ENCODE data around the gene MAD2L1. TPM values are rescaled to one million over a fixed set of nuclear protein-coding genes. Genes with fewer than 3 reads are reported as not detected.
"Not testable (repeated sequence)": the region's sequence is repeated elsewhere in the genome, so short reads cannot be mapped to it uniquely, and the experiment has no call there.

MAD2L1 gene
- total RNA-seq: 10 to 100 TPM; 39.6 to 53.8 (median 51.9) TPM

DNA sequence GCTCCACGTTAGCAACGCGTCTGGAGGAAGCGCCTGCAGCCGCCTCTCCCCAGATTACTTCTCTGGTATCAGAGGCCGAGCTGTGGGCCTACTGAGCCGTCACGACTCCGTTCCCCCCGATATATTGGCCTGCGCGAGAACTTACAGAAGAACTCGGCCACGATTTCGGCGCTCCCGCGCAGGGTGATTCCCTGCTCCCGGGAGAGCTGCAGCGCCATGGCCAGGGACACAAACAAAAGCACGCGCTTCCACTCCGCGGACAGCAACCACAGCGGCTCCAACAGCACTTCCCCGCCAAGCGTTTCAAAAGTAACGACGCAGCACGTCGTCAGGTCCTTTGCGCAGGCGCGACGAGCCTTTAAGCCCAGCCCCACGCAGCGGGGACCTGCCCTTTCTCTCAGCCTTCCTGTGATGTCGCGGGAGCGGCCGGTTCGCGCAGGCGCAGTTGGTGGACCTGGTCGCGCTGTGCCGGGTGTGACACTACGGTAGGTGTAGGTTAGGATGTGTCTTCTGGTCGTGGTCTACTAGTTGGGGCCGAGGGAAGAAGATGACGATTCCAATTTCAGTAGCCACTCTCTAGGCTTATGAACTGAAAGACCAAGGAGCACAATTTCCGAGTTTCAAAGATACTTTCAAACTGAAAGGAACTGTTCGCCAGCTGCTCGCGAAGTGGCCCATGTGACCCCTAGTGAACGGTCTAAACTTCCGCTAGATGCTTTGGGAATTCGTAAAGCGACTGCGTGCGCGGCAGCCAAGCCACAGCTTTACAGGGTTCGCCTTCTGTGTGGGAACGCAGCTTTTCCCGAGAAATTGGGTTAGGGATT, at the start of gene MAD2L1:
Gene MAD2L1 (minus strand): TSS at position 332 of the 824 bp plus-strand sequence. CDS start 114 bp downstream, at position 218.
- Mint-ChIP-seq H3K4me1 (ENCODE audit: low read depth) (peaks cover 56% of the 10 kb centered on the region), H3K4me3 (peak within 1 kb of the TSS; percentile 96), H3K27me3 (ENCODE audit: low read depth) (no peaks in the 10 kb centered on the region), H3K36me3 (ENCODE audit: insufficient read depth) (peaks cover 5% of the 10 kb centered on the region), H3K9me3 (no peaks in the 10 kb centered on the region)
- ATAC-seq (peak; percentile 96), DNase-seq (peak; percentile 98)

DNA sequence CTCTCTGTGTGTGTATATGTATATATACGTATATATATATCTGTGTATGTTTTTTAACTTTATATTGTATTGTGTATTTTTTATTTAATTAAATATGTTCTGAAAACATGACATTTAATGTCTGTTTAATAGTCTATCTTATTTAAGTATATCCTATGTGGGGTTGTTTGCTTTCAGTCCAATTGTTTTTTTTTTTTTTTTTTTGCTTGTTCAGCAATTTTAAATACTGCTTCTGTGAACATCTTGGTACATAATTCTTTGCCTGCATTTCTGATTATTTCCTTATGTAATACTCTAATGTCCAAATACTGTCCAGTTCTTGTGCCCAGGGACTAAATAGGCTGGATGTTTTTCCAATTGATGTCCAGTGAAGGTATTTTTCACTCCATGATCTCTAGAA, 45.1 kb upstream of the MAD2L1 start:
- Mint-ChIP-seq H3K27me3 (ENCODE audit: low read depth) (peaks cover 4% of the 10 kb centered on the region), H3K4me1 (ENCODE audit: low read depth) (no peaks in the 10 kb centered on the region), H3K4me3 (no peak overlapping the region), H3K9me3 (peaks cover 2% of the 10 kb centered on the region), H3K36me3 (ENCODE audit: insufficient read depth) (peaks cover 1% of the 10 kb centered on the region)
- ATAC-seq (no peak), DNase-seq (no peak)

DNA sequence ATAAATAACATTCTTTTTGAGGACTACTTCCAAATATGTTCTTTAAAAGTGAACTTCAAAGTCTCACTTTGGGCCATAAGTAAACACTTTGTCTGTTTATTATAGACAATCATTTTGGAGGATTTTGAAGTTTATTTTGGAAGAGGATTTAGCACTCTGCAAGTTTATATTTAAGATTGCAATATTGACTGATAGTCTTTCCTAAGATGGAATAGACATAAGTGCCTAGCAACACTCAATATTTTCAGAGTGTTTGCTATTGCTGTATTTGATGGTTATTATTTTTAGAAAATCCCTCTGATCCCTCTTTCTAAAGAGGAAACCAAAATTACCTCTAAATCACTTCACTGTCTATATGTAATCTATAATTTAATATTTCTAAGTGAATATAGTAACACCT, 42.8 kb upstream of the MAD2L1 start:
- Mint-ChIP-seq H3K9me3 (no peaks in the 10 kb centered on the region), H3K4me1 (ENCODE audit: low read depth) (no peaks in the 10 kb centered on the region)

DNA sequence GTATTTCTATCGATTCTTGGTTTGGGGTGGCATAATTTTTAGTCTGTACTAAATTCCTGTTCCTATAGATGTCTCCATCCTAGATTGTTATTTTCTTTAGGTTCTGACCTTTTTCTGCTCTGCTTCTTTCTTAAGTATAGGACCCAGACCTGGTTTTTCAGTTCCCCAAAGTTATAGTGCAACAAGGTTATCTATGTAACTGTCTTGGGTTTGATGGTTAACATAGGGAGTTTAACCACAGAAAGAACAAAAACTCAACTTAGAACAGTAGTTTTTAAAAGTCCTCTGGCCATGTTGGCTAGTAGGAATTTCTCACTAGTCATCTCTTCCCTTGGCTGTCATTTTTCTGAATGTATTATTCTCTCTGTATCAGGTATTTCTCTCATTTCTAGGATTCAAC, 38.8 kb upstream of the MAD2L1 start:
- peaks cover 3% of the 10 kb centered on the region for H3K27me3 Mint-ChIP-seq (ENCODE audit: low read depth)
- H3K9me3 Mint-ChIP-seq: no peaks in the 10 kb centered on the region
- DNase-seq (no peak), ATAC-seq (no peak)
- no peaks in the 10 kb centered on the region for H3K4me1 Mint-ChIP-seq (ENCODE audit: low read depth)
- no peak overlapping the region for H3K4me3 Mint-ChIP-seq
- no peaks in the 10 kb centered on the region for H3K36me3 Mint-ChIP-seq (ENCODE audit: insufficient read depth)

More for the DNA sequence above, 42.8 kb upstream of the MAD2L1 start:
- no peaks in the 10 kb centered on the region for H3K36me3 Mint-ChIP-seq (ENCODE audit: insufficient read depth)
- ATAC-seq: no peak
- no peak overlapping the region for H3K4me3 Mint-ChIP-seq
- DNase-seq: no peak
- H3K27me3 Mint-ChIP-seq (ENCODE audit: low read depth): peaks cover 4% of the 10 kb centered on the region

DNA sequence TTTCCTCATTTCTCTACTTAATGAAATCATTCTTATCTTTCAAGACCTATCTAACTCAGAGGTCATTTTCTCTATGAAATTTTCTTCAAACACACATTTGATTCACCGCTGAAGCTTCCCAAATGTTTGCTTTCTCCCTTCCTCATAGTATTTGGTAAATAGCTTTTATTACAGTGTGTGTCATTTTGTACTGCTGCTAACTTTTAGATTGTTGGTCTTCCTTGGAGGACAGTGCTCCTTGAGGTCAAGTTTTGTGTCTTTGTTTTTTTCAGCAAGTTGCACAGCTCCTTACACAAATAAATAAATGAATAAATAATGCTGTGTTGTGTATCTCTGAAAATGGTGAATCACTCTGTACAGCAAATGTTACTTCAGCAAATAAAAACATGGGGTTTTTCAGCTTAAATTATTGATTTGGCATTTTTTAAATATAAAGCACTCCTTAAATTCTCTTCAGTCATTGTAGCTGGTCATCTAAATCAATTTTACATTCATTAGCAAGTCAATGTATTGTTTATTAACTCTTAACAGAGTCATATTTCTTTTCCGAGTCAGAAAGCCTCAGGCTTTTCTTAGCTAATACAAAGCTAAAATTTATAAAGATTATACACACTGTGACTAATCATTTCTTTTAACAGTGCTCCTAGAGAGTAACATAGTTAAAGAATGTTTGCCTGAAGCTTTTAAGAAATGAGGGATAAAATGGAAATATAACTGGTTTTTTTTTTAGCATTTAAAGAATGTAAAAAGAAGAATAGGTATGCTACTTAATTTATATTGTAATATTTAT, 30.1 kb upstream of the MAD2L1 start:
- H3K4me3 Mint-ChIP-seq: no peak overlapping the region
- H3K27me3 Mint-ChIP-seq (ENCODE audit: low read depth): peaks cover 9% of the 10 kb centered on the region
- H3K4me1 Mint-ChIP-seq (ENCODE audit: low read depth): no peaks in the 10 kb centered on the region
- ATAC-seq: no peak
- DNase-seq: no peak
- H3K36me3 Mint-ChIP-seq (ENCODE audit: insufficient read depth): no peaks in the 10 kb centered on the region
- H3K9me3 Mint-ChIP-seq: no peaks in the 10 kb centered on the region

DNA sequence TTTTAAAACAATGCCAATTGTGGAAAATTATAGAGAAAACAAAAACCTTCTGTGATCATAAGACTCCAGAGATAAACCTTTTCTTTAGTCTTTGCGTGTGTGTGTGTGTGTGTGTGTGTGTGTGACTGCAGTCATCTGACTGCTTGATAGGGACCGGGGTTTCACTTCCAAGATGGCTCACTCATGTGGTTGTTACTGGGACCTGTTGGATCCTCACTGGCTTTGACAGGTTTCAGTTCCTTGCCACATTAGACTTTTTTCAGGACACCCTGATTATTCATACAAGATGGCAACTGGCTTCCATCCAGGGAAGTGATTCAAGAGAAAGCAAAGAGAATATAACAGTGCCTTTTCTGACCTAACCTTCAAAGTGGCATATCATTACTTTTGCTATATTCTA, 21.9 kb upstream of the MAD2L1 start:
- ATAC-seq (no peak), DNase-seq (no peak)
- Mint-ChIP-seq H3K27me3 (ENCODE audit: low read depth) (no peaks in the 10 kb centered on the region), H3K4me1 (ENCODE audit: low read depth) (no peaks in the 10 kb centered on the region), H3K4me3 (no peak overlapping the region), H3K36me3 (ENCODE audit: insufficient read depth) (no peaks in the 10 kb centered on the region), H3K9me3 (peaks cover 15% of the 10 kb centered on the region)

DNA sequence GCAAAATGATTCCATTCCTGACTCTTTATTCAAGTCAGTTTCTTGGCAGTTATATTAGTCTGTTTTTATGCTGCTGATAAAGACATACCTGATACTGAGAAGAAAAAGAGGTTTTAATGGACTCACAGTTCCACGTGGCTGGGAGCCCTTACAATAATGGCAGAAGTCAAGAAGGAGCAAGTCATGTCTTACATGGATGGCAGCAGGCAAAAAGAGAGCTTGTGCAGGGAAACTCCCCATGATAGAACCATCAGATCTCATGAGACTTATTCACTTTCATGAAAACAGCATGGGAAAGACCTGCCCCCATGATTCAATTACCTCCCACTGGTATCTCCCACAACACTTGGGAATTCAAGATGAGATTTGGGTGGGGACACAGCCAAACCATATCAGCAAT, 21.4 kb upstream of the MAD2L1 start:
- H3K4me1 Mint-ChIP-seq (ENCODE audit: low read depth); H3K36me3 Mint-ChIP-seq (ENCODE audit: insufficient read depth): not testable (repeated sequence)

DNA sequence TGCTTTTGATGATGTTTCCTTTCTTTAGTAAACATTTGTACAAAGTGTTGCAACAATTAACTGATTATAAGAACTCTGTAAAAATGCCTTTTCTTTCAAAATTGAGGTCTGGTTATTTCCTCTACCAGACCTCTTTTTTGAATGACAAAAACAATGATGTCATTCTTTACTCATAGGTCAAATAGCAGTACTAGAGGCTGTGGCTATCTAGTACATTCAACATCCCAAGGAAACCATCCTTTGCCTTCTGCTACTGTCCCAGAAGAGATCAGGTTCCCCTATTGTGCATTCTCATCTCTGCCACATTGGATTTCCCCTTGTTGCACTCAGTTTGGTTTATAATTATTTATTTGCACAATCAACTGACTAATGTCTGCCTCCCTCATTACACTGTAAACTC, 19.1 kb upstream of the MAD2L1 start:
- Mint-ChIP-seq H3K4me3 (no peak overlapping the region), H3K9me3 (peaks cover 15% of the 10 kb centered on the region), H3K4me1 (ENCODE audit: low read depth) (no peaks in the 10 kb centered on the region), H3K36me3 (ENCODE audit: insufficient read depth) (no peaks in the 10 kb centered on the region), H3K27me3 (ENCODE audit: low read depth) (no peaks in the 10 kb centered on the region)
- ATAC-seq (no peak), DNase-seq (no peak)

More for the DNA sequence above, 21.4 kb upstream of the MAD2L1 start:
- not testable (repeated sequence) for ATAC-seq; H3K4me3 Mint-ChIP-seq; H3K27me3 Mint-ChIP-seq (ENCODE audit: low read depth); DNase-seq
- peaks cover 15% of the 10 kb centered on the region for H3K9me3 Mint-ChIP-seq

DNA sequence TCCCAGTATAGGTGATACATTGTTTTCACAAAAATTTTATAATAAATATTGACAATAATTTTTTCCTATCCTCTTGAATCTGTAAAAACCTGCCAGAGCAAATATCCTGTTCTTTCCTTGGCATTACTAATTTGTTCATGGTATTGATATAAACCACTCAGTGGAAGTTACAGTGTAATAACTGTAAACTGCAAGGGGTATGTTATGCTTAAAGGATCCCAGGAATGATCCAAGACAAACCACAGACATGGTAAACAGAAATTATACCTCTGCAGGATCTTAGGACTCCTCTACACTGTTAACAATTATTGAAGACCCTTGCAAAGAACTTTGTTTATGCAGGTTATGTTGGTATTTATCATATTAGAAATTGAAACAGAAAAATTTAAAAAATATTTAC, 17.7 kb upstream of the MAD2L1 start:
- Mint-ChIP-seq H3K27me3 (ENCODE audit: low read depth) (no peaks in the 10 kb centered on the region), H3K9me3 (peaks cover 15% of the 10 kb centered on the region), H3K4me3 (no peak overlapping the region), H3K36me3 (ENCODE audit: insufficient read depth) (no peaks in the 10 kb centered on the region), H3K4me1 (ENCODE audit: low read depth) (no peaks in the 10 kb centered on the region)
- no peak for DNase-seq
- ATAC-seq: no peak

DNA sequence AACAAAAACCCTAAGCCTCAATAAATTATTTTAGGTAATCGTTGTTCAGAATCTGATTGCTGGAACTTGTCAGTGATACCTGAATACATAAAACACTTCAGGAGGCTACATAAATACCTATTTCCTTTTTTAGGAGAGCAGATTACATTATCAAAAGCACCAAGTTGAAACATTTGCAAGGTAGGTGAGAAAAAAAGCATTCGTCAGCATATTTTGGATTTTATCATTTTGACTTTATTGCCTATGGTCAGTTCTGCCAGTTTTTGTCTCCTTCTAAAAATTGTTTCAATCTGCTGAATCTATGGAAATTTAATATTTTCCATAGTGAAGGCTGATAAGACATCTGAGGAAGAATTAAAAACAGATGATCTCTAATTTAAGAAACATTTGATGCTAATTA, 16.5 kb upstream of the MAD2L1 start:
- H3K4me1 Mint-ChIP-seq (ENCODE audit: low read depth): no peaks in the 10 kb centered on the region
- no peak overlapping the region for H3K4me3 Mint-ChIP-seq
- ATAC-seq: no peak

DNA sequence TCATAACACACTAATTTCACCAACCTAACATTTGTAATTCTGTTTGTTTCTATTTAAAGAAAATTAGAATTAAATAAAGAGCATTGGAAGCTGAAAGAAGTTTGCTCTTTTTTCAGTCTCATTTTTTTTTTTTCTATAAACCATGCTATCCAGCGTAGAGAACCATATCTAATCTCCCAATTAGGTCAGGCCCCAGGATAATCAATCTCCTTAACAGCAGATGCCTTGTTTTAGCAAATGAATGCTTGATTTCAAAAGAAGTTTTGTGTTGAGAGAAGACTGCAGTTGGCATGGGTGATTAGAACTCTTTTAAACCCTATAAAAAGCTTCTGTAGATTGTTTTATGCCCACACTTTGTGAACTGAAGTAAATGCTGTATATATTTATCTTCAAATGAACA, 15.6 kb upstream of the MAD2L1 start:
- Mint-ChIP-seq H3K9me3 (no peaks in the 10 kb centered on the region), H3K27me3 (ENCODE audit: low read depth) (no peaks in the 10 kb centered on the region), H3K4me3 (no peak overlapping the region), H3K4me1 (ENCODE audit: low read depth) (no peaks in the 10 kb centered on the region), H3K36me3 (ENCODE audit: insufficient read depth) (no peaks in the 10 kb centered on the region)
- no peak for ATAC-seq
- DNase-seq: no peak

More for the DNA sequence above, 16.5 kb upstream of the MAD2L1 start:
- Mint-ChIP-seq H3K9me3 (peaks cover 6% of the 10 kb centered on the region), H3K36me3 (ENCODE audit: insufficient read depth) (no peaks in the 10 kb centered on the region), H3K27me3 (ENCODE audit: low read depth) (no peaks in the 10 kb centered on the region)
- DNase-seq: no peak

DNA sequence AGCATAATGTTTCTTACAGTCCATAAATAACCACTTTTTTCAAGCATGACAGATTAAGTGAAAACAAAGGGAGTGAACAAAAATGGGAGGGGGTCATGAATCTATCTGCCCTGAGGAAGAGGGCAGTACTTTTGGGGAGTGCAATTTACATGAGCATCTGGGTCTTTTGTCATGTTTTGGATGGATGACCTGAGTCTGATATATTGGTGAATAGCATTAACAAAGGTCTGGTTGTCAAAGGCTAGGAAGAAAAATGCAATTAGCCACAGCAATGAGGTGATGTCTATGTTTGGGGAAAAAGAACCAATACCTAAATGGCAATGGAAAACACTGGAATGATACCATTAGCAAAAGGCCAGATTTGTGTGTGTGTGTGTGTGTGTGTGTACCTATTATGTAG, 15.1 kb upstream of the MAD2L1 start:
- Mint-ChIP-seq H3K27me3 (ENCODE audit: low read depth) (no peaks in the 10 kb centered on the region), H3K36me3 (ENCODE audit: insufficient read depth) (no peaks in the 10 kb centered on the region), H3K4me3 (no peak overlapping the region), H3K9me3 (no peaks in the 10 kb centered on the region), H3K4me1 (ENCODE audit: low read depth) (no peaks in the 10 kb centered on the region)
- ATAC-seq (no peak), DNase-seq (no peak)

DNA sequence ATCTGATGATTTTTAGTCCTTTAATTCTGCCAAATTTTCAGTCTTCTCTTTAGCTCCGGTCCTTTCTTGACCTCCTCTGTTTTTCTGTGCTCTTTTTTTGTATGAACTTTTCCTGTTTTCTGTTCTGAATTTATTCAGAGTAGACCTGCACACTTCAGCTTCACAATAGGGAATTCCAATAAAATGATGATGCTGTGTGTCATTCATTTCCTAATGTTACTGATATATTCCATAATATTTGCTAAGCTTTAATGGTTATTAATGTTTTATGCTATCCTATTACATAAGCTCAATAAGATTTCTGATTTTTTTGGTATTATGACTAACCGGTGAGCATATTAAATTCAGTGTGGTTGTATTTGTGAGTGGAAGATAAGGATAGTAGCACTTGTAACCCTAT, 13.9 kb upstream of the MAD2L1 start:
- DNase-seq (no peak), ATAC-seq (no peak)
- Mint-ChIP-seq H3K36me3 (ENCODE audit: insufficient read depth) (no peaks in the 10 kb centered on the region), H3K4me3 (no peak overlapping the region), H3K27me3 (ENCODE audit: low read depth) (no peaks in the 10 kb centered on the region), H3K9me3 (no peaks in the 10 kb centered on the region), H3K4me1 (ENCODE audit: low read depth) (no peaks in the 10 kb centered on the region)

DNA sequence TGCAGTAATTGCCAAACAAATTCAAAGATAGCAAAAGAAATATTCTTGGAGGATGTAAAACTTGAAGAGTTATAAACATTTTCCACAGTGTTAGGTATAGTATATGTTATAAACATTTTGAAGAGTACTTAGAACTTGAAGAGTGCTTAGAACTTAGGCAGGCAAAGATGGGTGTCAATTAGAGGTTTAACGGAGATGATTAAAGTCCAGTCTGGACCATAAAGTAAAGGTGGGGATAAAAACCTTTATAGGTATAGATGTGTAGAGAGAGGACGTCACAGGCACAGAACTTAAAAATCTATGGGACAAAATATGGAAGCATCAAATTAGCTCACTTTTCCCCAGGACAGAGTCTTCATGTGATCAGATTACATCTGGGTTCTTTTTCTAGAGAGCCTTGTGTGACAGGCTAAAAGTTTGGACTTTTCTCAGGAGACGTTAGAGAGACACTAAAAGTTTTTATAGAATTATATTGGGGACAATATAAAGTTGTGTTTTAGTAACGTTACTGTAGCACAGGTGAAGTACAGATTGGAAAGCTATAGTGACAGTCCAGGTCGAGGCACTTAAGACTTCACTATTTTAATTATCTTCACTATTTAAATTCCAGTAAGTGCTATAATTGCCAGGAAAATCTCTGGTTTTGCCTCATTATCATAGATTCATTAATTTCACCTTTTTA, 13.3 kb upstream of the MAD2L1 start:
- Mint-ChIP-seq H3K36me3 (ENCODE audit: insufficient read depth) (no peaks in the 10 kb centered on the region), H3K4me1 (ENCODE audit: low read depth) (no peaks in the 10 kb centered on the region)

More for the DNA sequence above, 13.3 kb upstream of the MAD2L1 start:
- ATAC-seq (no peak), DNase-seq (no peak)
- Mint-ChIP-seq H3K9me3 (no peaks in the 10 kb centered on the region), H3K27me3 (ENCODE audit: low read depth) (no peaks in the 10 kb centered on the region), H3K4me3 (no peak overlapping the region)
